Choroid plexus epithelial cell (primary cell): ENCODE results near the gene RHNO1.
A peak's percentile ranks its signal among the peaks of the same experiment; 100 is the strongest.

Experiments
- DNase-seq: peaks from one replicate; pipeline ENCODE4 v3.0.0-alpha.2; 2010; ENCODE audit warnings: low read depth
- H3K4me3 ChIP-seq: 2 replicates; pipeline ENCODE4 v1.5.1; 2011; ENCODE audit warnings: low read depth, mild to moderate bottlenecking, control low read depth, low read length, moderate library complexity
- CTCF ChIP-seq: conservative IDR thresholded peaks from 2 replicates; pipeline ENCODE4 v1.5.1; 2011; ENCODE audit warnings: low read depth, mild to moderate bottlenecking, control low read depth, inconsistent platforms, low read length, moderate library complexity

RHNO1 gene

GRCh38 chr12:2877047-2877952 lies at the start of gene RHNO1, which contains the start of gene FOXM1:
RHNO1 (plus strand) TSS chr12:2877223; CDS start chr12:2885367, 8,144 bp downstream.
FOXM1 (minus strand) TSS chr12:2877174; CDS start chr12:2874478, 2,696 bp downstream.
- DNase-seq: peak; percentile 93
- TF ChIP-seq CTCF: peak; percentile 18
- H3K4me3 ChIP-seq: peak within 1 kb of the TSS; percentile 85

- no peak overlapping the region for H3K4me3 ChIP-seq
- no peak for TF ChIP-seq CTCF
- no peak for DNase-seq
Measured at GRCh38 chr12:2829275-2829674, 47.7 kb upstream of the RHNO1 start.

- no peak for TF ChIP-seq CTCF
- no peak for DNase-seq
- no peak overlapping the region for H3K4me3 ChIP-seq
Measured at GRCh38 chr12:2832550-2833127, 44.4 kb upstream of the RHNO1 start.

- DNase-seq: no peak
- TF ChIP-seq CTCF: no peak
- H3K4me3 ChIP-seq: no peak overlapping the region
Measured at GRCh38 chr12:2833327-2833726, 43.7 kb upstream of the RHNO1 start.

- H3K4me3 ChIP-seq: no peak overlapping the region
- no peak for TF ChIP-seq CTCF
- no peak for DNase-seq
Measured at GRCh38 chr12:2833810-2834209, 43.2 kb upstream of the RHNO1 start.

- DNase-seq: peak; percentile 74
- peak; percentile 43 for TF ChIP-seq CTCF
- H3K4me3 ChIP-seq: peak within 1 kb of the TSS; percentile 36
Measured at GRCh38 chr12:2834581-2835491, 42.2 kb upstream of the RHNO1 start, which contains the start of gene NRIP2. NRIP2 (minus strand) TSS chr12:2835035; CDS start chr12:2834983, 52 bp downstream.
